SKM-1 treated with dmso at 0.1 percent for 144 hours (cell line): Measurements from ENCODE around the gene POR.
"Not testable (repeated sequence)": the region's sequence is repeated elsewhere in the genome, so short reads cannot be mapped to it uniquely, and the experiment has no call there.

ENCODE experiments used
- DNase-seq: peaks from one replicate; lab custom pipeline; 2025; ENCODE audit not compliant: unreplicated experiment; lab: John Stamatoyannopoulos, UW

POR gene

DNA sequence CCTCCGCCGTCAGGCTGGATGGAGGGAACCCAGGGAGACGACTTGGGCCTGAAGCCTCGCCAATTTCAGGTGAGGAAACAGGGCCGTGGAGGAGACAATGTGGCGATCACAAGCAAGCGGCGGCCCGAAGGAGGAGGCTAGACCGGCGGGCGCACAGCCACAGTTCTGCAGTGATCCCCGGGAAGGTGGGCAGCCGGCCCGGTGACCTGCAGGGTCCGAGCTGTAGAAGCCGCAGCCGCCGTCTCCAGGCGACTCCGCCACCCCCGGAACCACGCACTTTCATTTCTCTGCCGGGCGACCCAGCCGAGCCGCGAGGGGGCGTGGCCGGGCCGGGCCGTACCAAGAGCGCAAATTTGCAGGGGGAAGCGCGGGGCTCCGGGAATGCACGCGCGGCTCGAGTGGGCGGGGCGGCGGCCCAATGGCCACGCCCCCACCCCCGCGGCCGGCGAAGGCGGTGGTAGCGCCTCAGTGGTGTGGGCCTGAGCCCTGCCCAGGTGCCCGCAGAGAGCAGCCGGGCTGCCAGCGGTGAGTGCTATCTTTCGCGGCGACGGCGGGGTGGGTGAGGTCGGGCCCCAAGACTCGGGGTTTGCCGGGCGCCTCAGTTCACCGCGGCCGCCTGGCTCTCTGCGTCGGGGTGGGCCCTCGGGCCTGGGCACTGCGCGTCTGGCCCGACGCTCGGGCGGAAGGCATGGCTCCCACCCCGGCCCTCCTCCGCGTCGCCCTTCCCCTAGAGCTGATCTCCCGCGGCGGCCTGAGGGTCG is at the start of gene POR:
POR (plus strand) TSS at position 501 of the 761 bp plus-strand sequence. CDS start 38,847 bp downstream, outside the sequence.
- DNase-seq, result peak; percentile 83

DNA sequence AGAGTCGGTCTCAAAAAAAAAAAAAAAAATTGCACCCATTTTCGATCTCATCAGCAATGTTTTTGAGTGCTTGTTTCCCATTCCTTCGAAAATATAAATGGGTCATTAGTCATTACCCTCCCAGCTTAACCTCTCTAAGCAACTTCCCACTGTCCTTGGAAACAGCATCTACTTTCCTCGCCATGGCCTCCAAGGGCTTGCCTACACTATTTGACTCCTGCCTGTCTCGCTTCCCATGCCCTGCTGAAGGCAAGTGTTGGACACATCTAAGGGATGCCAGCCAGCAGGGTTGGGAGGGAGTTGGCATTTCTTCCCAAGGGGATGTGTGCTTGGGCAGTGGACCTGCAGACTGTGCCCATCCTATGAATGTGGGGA is 48.9 kb upstream of the POR start:
- no peak for DNase-seq

DNA sequence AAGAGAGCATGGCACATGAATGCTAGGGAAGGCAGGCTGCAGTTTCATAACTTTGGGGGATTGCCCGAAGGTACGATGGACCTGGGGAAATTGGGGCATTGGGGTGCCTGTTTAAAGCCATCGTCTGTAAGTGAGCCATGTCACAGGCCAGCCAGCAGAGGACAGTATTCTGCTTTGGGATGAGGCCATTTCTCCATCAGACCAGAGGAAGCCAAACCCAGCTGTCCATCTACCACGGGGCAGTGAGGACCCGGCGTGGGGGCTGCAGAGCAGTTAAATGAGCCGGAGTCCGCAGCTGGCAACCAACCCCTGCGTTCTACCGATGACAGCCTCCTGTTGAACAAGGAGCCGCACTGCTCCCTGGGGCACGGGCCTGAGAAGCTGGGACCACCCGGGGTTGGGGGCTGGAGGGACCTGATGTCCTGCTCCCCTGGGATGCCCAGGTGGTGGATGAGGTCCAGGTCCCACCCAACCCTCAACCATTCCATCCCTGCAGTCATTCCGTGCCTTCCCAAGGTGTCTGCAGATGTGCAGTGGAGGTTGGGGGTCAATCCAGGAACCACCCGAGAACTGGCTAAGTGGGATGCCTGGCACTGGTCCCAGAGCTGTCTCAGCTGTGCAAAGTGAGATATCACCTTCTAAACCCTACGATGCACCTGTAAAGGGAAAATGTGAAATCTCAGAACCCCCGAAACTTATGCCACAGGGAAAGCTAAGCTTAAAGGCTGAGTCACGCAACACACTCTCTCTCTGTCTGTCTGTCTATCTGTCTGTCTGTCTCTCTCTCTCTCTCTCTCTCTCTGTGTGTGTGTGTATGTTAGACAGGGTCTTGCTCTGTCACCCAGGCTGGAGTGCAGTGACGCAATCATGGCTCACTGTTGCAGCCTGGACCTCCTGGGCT is 48.2 kb upstream of the POR start:
- peak; percentile 61 for DNase-seq

DNA sequence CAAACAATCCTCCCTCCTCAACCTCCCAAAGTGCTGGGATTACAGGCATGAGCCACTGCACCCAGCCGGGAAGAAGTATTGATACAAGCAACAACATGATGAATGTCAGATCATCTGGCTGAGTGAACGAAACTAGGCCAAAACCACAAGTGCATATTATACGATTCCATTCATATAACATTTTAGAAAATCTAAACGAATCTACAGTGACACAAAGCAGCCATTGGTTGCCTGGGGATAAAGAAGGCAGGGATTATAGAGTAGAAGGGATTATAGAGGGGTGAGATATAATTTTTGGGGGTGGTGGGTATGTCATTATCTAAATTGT is 47.6 kb upstream of the POR start:
- no peak for DNase-seq

DNA sequence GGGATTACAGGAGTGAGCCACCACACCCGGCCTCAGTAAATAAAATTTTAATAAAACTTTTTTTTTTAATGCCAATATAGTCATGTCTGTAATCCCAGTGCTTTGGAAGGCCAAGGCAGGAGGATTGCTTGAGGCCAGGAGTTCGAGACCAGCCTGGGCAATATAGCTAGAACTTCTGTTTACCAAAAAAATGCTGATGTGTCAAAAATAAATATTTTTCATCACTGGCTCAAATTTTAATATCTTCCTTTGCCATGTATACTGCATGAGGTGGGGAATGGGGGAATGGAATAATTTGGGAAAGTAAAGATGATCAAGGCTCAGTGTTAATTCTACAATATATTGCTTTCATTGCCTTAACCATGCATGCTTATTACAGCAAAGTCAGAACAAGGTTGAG is 46.8 kb upstream of the POR start:
- DNase-seq, result no peak

DNA sequence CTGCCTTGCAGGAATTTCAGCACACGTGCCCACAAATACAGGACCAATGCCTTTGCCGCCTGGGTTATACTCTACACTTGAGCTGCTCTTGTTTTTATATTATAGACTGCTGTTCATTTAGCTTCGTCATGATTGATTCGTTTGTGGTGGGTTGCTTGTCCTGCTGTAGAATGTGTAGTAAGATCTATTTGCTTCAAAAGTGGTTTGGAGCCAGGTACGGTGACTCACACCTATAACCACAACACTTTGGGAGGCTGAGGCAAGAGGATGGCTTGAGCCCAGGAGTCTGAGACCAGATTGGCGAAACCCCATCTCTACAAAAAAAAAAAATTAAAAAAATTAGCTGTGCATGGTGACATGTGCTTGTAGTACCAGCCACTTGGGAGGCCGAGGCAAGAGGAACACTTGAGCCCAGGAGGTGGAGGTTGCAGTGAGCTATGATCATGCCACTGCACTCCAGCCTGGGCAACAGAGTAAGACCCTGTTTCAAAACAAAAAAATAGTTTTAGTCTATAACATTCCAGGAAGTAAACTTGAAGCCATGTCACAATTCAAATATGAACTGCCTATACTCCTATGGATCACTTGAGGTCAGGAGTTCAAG is 45.1 kb upstream of the POR start:
- no peak for DNase-seq

DNA sequence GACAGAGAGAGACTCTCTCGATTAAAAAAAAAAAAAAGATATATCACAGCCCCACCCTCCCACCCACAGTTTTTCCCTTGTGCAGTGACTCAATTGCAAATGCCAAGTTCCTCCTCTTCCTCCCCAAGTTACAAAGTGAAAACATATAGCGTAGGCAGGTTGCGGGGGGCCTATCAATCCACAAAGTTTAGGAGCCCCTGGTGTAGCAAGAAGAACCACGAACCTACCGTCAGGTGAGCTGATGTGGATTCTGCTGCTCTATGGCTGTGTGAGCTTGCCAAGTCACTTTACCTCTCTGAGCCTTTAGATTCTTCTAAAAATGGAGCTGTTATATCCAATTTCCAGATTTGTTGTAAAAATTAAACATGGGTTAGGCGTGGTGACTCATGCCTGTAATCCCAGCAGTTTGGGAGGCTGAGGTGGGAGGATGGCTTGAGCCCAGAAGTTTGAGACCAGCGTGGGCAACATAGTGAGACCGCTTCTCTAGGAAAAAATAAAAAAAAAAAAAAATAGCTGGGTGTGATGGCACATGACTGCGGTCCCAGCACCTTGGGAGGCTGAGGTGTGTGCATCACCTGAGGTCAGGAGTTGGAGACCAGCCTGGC is 44.3 kb upstream of the POR start:
- DNase-seq, result no peak

DNA sequence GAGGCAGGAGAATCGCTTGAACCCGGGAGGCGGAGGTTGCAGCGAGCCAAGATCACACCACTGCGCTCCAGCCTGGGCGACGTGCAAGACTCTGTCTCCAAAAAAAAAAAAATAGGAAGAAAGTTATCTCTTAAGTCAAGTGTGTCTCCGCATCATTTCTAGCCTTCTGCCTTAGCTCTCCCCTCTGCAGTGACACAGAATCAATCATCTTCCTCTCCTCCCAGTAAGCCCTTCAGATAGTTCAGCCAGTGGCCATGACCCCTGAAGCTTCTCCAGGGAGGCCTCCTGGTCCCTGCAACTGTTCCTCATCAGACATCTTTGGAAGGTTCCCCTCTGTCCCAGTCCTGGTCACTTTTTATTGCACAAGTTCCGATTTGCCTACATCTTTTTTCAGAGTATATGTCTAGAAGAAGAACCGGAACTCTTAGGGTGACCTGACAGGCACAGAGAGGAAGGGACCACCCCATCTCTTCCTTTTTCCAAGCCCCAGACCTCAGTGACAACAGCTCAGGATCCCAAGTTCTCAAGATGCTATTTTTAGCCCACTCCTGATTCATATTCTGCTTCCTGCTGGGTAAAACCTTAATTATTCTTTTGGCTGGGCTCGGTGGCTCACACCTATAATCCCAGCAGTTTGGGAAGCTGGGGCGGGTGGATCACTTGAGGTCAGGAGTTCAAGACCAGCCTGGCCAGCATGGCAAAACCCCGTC is 42.7 kb upstream of the POR start:
- DNase-seq, result peak; percentile 71

DNA sequence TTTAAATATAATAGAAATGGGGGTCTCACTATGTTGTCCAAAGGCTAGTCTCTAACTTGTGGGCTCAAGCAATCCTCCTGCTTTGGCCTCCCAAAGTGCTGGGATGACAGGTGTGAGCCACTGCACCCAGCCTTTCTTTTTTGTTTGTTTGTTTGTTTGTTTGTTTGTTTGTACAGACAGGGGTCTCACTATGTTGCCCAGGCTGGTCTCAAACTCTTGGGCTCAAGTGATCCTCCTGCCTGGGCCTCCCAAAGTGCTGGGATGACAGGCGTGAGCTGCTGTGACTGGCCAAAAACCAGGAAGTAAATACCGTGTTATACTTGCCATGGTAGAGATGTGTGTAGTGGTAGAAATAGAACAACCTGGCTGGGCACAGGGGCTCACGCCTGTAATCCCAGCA is 40.8 kb upstream of the POR start:
- DNase-seq, result not testable (repeated sequence)

DNA sequence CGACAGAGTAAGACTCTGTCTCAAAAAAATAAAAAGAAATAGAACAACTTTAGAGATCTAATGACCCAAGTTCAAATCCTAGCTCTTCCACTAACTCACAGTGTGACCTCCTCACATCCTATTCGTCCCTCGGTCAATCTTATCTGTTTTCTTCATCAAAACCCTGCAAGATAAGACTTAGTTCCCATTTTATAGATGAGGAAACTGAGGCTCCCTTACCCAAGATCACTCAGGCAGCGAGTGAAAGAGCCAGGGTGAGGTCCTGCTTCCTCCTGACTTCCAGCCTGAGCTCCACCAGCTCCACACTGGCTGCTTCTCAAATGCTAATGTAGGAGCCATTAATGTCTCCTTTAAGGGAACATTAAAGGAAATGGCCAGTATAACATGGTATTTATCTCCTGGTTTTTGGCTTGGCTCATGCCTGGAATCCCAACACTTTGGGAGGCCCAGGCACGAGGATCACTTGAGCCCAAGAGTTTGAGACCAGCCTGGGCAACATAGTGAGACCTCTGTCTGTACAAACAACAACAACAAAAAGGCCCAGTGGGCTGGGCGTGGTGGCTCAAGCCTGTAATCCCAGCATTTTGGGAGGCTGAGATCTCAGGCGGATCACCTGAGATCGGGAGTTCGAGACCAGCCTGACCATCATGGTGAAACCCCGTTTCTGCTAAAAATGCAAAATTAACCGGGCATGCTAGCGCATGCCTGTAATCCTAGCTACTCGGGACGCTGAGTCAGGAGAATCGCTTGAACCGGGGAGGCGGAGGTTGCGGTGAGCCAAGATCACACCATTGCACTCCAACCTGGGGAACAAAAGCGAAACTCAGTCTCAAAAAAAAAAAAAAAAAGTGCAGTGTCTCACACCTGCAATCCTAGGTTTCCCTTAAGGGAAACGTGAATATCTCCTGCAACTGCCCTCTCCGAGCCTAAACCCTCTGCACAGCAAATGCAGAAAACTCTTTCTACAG is 39.6 kb upstream of the POR start:
- no peak for DNase-seq

DNA sequence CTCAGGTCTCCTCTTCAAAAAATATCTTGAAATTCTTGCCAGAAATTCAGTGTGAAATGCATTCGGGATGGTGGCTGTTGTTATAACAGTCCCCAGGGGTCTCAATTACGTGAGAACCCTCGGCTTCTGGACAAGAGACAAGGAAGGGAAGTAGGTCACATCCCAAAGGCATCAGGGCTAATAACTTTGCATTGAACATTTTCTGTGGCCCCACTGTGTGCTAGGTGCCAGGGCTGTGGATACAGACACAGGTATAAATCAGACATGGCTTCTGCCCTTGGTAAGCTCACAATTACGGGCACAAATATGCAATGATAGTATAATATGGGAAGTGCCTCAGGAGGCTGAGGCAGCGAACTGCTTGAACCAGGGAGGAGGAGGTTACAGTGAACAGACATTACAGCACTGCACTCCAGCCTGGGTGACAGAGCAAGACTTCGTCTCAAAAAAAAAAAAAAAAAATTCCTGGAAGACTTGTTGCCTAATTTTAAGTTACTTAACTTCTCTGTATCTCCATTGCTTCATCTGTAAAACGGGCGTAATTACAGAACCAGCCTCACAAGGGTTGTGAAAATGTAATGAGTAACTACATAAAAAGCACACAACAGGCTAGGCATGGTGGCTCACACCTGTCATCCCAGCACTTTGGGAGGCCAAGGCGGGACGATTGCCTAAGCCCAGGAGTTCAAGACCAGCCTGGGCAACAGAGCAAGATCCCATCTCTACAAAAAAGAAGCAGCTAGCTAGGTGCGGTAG is 38.7 kb upstream of the POR start:
- DNase-seq, result peak; percentile 85

DNA sequence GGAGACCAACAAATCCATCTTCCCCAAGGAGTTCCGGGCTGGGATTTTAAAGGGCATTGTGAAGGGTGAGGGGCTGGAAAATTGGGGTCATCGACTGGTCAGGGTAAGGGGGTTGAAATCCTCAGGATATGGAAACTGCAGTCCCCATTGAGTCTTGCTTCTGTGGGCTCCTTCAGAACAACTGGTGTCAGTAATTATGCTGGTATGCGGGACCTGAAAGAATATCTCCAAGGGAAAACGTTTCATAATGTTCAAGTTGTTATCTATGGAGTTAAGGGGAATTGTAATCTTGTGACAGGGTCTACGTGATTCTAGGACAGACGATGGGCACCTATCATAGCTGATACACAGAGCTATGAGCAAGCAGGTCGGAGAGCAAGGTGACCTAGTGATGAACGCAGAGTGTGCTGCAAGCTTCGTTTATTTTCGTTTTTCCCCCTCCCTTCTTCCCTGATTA is 36.6 kb upstream of the POR start:
- no peak for DNase-seq

DNA sequence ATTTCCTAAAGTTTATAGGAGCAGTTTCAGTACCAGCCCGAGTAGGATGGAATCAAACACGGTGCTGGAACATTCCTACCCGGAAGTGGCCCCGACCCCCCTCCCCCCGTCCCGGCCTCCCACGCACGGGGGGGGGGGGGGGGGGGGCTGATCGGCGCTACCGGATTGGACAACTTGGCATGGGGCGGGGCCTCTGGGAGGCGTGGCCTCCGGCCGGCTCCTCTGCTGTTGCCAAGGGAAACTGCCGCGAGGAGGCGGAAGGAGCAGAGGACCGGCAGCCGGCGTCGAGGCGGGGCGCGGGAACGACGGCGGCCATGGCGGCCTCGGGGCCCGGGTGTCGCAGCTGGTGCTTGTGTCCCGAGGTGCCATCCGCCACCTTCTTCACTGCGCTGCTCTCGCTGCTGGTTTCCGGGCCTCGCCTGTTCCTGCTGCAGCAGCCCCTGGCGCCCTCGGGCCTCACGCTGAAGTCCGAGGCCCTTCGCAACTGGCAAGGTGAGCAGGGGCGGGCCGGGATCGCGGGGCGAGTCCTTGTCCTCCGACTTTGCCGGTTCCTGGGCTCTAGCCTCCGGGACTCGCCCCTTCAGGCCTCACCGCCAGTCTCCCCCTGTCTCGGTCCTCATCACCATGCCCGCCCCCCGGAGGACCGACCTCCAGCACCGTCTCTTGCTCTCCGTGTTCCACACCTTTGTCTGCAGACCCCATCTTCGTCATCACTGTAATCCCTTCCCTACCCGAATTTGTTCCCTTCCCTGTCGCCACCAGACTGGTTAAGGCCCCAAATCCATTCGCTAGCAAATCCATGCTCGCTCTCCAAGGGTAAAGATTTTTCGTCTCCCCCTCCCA is 36.0 kb upstream of the POR start, which contains the start of gene RHBDD2:
RHBDD2 (plus strand) TSS at position 266 of the 843 bp plus-strand sequence; CDS start at position 315, 49 bp downstream.
- DNase-seq, result peak; percentile 78

DNA sequence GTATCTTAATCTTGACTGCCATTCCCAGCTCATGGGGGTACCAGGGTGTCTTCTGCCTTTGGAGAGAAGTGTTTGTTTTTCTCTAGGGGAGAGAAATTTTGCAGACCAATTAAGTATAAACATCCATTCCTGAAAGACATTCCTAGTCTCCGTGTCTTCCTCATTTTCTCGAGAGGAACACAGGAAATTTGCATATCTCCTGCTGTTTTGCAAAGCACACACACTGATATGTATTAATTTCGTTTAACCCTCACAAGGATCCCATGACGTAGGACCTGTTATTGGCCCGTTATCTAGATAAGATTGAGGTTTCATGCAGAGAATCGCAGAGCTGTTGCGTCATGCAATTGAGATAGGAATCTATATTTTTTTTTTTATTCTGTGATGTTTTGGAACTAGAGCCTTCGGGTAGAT is 35.2 kb upstream of the POR start:
- no peak for DNase-seq

DNA sequence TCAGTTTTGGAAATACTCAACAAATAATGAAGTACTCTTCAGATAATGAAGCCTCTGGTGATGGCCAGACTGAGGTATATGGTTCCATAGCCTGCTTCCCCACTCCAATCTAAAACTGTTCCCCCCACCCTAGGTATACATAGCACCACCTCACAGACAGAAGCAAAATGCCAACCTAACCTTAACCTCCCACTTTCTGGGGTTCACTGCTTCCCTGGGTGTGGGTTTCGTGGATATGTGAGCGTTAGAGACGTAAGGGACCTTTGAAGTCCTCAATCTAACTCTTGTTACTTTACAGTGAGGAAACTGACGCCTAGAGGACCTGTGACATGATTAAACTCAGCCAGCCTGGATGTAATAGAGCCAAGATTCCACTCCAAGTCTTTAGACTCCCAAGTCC is 34.7 kb upstream of the POR start:
- DNase-seq, result no peak

DNA sequence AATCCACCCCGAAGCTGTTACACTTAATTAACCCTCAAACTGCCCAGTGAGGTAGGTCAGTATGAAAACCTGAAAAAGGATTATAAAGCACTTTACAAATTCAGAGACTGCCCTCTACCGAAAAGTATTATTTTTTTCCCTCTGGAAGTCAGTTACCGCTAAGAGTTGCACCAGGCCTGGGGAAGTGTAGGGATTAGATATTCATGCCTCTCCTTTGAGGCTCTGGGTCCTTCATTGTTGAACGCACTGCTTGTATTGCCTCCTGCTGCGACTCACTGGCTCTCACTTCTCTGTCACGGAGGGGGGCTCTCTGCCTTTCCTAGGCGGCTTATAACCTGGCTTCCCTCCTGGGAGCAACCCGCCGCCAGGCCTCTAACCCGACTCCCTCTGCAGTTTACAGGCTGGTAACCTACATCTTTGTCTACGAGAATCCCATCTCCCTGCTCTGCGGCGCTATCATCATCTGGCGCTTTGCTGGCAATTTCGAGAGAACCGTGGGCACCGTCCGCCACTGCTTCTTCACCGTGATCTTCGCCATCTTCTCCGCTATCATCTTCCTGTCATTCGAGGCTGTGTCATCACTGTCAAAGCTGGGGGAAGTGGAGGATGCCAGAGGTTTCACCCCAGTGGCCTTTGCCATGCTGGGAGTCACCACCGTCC is 33.4 kb upstream of the POR start:
- no peak for DNase-seq

DNA sequence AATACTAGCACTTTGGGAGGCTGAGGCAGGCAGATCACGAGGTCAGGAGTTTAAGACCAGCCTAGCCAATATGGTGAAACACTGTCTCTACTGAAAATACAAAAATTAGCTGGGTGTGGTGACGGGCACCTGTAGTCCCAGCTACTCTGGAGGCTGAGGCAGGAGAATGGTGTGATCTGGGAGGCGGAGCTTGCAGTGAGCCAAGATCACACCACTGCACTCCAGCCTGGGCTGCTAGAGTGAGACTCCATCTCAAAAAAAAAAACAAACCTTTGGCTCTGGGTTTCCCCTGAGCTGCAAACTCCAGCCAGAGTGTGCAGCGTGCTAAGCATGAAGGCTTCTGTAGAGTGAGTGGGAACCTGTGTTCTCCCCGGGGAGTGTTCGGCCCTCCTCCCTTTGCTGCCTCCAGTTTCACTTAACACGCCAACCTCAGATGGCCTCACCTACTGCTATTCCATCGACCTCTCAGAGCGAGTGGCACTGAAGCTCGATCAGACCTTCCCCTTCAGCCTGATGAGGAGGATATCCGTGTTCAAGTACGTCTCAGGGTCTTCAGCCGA is 31.6 kb upstream of the POR start:
- DNase-seq, result not testable (repeated sequence)
